Inferior parietal cortex (tissue), 1 donor: ENCODE results near the gene OR1F1.
A peak's percentile ranks its signal among the peaks of the same experiment; 100 is the strongest.
"Not testable (repeated sequence)": the region's sequence is repeated elsewhere in the genome, so short reads cannot be mapped to it uniquely, and the experiment has no call there.

Experiments
- DNase-seq: peaks from one replicate; pipeline ENCODE4 v3.0.0-alpha.2; 2016; ENCODE audit errors: extremely low spot score

The OR1F1 gene

GRCh38 chr16:3198334-3199072 lies 10.5 kb downstream of the OR1F1 start:
- no peak for DNase-seq

GRCh38 chr16:3202903-3203539 lies 15.0 kb downstream of the OR1F1 start:
- no peak for DNase-seq

GRCh38 chr16:3205939-3206338 lies 17.9 kb downstream of the OR1F1 start:
- not testable (repeated sequence) for DNase-seq

GRCh38 chr16:3207086-3207953 lies 19.3 kb downstream of the OR1F1 start:
- no peak for DNase-seq

GRCh38 chr16:3212006-3212405 lies 24.0 kb downstream of the OR1F1 start:
- DNase-seq = no peak

GRCh38 chr16:3212567-3212966 lies 24.6 kb downstream of the OR1F1 start:
- no peak for DNase-seq

- DNase-seq = no peak
Observed at GRCh38 chr16:3214904-3215600, 27.0 kb downstream of the OR1F1 start.

GRCh38 chr16:3215601-3216262 lies 27.7 kb downstream of the OR1F1 start:
- DNase-seq = no peak

- no peak for DNase-seq
Observed at GRCh38 chr16:3216263-3216640, 28.2 kb downstream of the OR1F1 start.

GRCh38 chr16:3220839-3221238 lies 32.8 kb downstream of the OR1F1 start:
- no peak for DNase-seq

GRCh38 chr16:3223913-3224515 lies 36.0 kb downstream of the OR1F1 start:
- DNase-seq = no peak

GRCh38 chr16:3234543-3234856 lies 46.5 kb downstream of the OR1F1 start:
- no peak for DNase-seq

GRCh38 chr16:3234857-3235561 lies 47.0 kb downstream of the OR1F1 start, which contains the start of gene ZNF200:
ZNF200 (minus strand) TSS chr16:3235158; CDS start chr16:3233755, 1,403 bp downstream.
- DNase-seq = peak; percentile 95

- no peak for DNase-seq
Observed at GRCh38 chr16:3235856-3236669, 48.1 kb downstream of the OR1F1 start.

GRCh38 chr16:3241761-3242160 lies 53.8 kb downstream of the OR1F1 start:
- DNase-seq = no peak

GRCh38 chr16:3242709-3243108 lies 54.7 kb downstream of the OR1F1 start:
- DNase-seq = no peak

GRCh38 chr16:3243882-3244281 lies 55.9 kb downstream of the OR1F1 start:
- DNase-seq = no peak

- no peak for DNase-seq
Observed at GRCh38 chr16:3246002-3246401, 58.0 kb downstream of the OR1F1 start.

- no peak for DNase-seq
Observed at GRCh38 chr16:3246876-3247275, 58.9 kb downstream of the OR1F1 start.

GRCh38 chr16:3248596-3248995 lies 60.6 kb downstream of the OR1F1 start:
- no peak for DNase-seq
